Panc1 (cell line): ENCODE measurements around the gene GJC2.

ENCODE experiments used
- CTCF ChIP-seq: fragments of 450-650 bp; IDR thresholded peaks from 2 replicates; pipeline ENCODE4 v1.5.1; 2017; ENCODE audit warnings: mild to moderate bottlenecking
- POLR2AphosphoS5 ChIP-seq: IDR thresholded peaks from 2 replicates; pipeline ENCODE4 v1.6.1; 2012; ENCODE audit warnings: mild to moderate bottlenecking, low read depth, low read length, moderate library complexity
- SIN3A ChIP-seq: IDR thresholded peaks from 2 replicates; pipeline ENCODE4 v1.6.1; 2012; ENCODE audit warnings: low read depth, mild to moderate bottlenecking, low read length, moderate library complexity, borderline replicate concordance; ENCODE audit not compliant: insufficient read depth
- TCF7L2 ChIP-seq: IDR thresholded peaks from 2 replicates; pipeline ENCODE4 v1.6.1; 2011; ENCODE audit warnings: mild to moderate bottlenecking, low read depth, low read length, inconsistent platforms
- TF ChIP-seq, protein P1 (sequence below), 2 experiments: IDR thresholded peaks; 2 replicates each; pipeline ENCODE4 v1.6.1; 2011 to 2012; ENCODE audit warnings: low read depth in 2 of 2, control low read depth in 1 of 2, low read length in 1 of 2, mild to moderate bottlenecking in 1 of 2, moderate library complexity in 1 of 2; ENCODE audit not compliant: insufficient read depth in 1 of 2

DNA sequence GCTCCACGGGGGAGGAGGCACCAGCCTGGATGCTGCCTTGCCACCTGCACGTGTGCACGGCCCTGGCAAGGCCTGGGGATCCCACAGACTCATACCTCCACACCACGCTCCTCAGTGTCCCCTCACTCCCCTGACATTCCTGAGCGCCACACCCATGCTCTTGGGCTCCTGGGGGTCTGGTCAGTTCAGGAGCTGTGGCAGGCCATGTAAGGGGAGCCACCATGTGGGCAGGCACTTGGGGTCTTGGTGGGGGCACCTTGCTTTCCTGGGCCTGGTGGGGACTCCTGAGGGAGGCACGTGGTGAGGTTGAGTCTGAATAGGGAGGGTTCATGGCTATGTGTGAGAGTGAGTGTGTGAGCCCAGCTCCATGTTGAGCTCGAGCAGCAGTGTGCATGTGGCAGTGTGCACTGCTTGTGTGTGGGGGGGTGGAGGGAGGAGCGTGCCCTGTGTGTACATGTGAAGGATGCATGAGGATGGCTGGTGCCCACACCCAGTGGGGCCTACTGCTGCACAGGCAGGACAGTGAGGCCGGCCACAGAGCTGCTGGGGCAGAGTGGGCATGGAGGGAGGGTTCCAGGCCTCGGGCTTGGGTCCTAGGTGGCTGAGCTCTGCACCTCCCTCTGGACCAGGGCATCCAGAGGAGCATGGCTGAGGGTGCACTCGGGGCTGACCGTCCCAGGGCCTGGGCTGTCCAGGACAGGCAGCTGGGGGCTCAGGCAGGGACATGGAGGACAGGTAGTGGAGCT is 1.6 kb downstream of the GJC2 start:
- TF ChIP-seq CTCF: no peak
- TF ChIP-seq POLR2AphosphoS5: no peak
- TF ChIP-seq, protein P1, sequence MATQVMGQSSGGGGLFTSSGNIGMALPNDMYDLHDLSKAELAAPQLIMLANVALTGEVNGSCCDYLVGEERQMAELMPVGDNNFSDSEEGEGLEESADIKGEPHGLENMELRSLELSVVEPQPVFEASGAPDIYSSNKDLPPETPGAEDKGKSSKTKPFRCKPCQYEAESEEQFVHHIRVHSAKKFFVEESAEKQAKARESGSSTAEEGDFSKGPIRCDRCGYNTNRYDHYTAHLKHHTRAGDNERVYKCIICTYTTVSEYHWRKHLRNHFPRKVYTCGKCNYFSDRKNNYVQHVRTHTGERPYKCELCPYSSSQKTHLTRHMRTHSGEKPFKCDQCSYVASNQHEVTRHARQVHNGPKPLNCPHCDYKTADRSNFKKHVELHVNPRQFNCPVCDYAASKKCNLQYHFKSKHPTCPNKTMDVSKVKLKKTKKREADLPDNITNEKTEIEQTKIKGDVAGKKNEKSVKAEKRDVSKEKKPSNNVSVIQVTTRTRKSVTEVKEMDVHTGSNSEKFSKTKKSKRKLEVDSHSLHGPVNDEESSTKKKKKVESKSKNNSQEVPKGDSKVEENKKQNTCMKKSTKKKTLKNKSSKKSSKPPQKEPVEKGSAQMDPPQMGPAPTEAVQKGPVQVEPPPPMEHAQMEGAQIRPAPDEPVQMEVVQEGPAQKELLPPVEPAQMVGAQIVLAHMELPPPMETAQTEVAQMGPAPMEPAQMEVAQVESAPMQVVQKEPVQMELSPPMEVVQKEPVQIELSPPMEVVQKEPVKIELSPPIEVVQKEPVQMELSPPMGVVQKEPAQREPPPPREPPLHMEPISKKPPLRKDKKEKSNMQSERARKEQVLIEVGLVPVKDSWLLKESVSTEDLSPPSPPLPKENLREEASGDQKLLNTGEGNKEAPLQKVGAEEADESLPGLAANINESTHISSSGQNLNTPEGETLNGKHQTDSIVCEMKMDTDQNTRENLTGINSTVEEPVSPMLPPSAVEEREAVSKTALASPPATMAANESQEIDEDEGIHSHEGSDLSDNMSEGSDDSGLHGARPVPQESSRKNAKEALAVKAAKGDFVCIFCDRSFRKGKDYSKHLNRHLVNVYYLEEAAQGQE (IDR thresholded peaks at IDR 0.05; ENCODE audit: insufficient read depth in 1 of 2, low read depth in 2 of 2, low read length in 1 of 2): no peak
- TF ChIP-seq TCF7L2: no peak
- TF ChIP-seq SIN3A: no peak
